Measurements from ENCODE around the gene JSRP1.

Gene JSRP1

DNA sequence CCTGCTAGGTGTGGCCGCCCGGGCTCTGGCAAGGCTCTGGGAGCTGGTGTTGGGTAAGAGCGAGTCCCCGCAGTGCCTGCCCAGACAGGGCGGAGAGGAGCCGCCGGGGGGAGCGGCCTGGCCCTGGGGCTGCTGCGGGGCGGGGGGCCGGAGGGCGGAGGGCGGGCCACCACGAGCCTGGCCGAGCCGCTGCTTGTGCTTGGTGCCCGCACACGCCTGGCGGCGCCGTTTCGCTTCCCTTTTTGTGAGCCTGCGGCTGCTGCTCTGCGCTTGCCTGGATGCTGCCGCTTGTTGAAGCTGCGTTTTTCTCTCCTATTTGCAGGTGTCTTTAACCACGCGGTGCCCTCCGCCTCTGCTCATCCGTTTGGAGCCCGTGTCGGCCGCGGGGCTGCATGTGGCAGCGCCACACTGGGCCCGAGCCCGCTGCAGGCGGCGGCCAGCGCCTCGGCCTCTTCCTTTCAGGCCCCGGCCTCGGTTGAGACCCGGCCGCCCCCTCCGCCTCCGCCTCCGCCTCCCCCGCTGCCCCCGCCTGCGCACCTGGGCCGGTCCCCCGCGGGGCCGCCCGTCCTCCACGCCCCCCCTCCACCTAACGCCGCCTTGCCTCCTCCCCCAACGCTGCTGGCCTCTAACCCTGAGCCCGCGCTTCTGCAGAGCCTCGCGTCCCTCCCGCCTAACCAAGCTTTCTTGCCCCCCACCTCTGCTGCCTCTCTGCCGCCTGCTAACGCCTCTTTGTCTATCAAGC is 28.6 kb downstream of the JSRP1 start:
- TF ChIP-seq CTCF (IDR thresholded peaks at IDR 0.05; ENCODE audit: control insufficient read depth, insufficient read depth, low read depth, low read length, missing control alignments) = no peak
- DNase-seq (ENCODE audit: low read depth) = no peak
- H3K4me3 ChIP-seq (ENCODE audit: control insufficient read depth, low read depth, low read length) = no peak overlapping the region

DNA sequence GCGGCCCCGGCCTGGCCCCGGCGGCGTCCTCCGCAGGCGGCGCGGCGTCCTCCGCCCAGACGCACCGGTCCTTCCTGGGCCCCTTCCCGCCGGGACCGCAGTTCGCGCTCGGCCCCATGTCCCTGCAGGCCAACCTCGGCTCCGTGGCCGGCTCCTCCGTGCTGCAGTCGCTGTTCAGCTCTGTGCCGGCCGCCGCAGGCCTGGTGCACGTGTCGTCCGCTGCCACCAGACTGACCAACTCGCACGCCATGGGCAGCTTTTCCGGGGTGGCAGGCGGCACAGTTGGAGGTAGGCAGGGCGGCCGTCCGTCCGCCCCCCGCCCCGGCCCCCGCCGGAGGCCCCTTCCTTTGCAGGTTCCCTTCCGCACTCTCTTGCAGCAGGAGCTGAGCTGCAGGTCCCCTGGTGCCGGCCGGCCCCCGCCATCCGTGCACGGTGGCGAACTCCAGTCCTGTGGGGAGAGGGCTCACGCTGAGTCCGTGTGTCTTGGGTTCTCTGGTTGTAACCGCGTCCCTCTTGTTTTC is 29.3 kb downstream of the JSRP1 start:
- H3K4me3 ChIP-seq (ENCODE audit: control insufficient read depth, low read depth, low read length) = no peak overlapping the region
- no peak for TF ChIP-seq CTCF (IDR thresholded peaks at IDR 0.05; ENCODE audit: control insufficient read depth, insufficient read depth, low read depth, low read length, missing control alignments)
- no peak for DNase-seq (ENCODE audit: low read depth)

- no peak for TF ChIP-seq CTCF (IDR thresholded peaks at IDR 0.05; ENCODE audit: control insufficient read depth, insufficient read depth, low read depth, low read length, missing control alignments)
- H3K4me3 ChIP-seq (ENCODE audit: control insufficient read depth, low read depth, low read length) = no peak overlapping the region
- no peak for DNase-seq (ENCODE audit: low read depth)
Measured at GRCh38 chr19:2226051-2226839, 30.0 kb downstream of the JSRP1 start.

- H3K4me3 ChIP-seq (ENCODE audit: control insufficient read depth, low read depth, low read length) = no peak overlapping the region
- no peak for TF ChIP-seq CTCF (IDR thresholded peaks at IDR 0.05; ENCODE audit: control insufficient read depth, insufficient read depth, low read depth, low read length, missing control alignments)
- no peak for DNase-seq (ENCODE audit: low read depth)
Measured at GRCh38 chr19:2225415-2226050, 30.7 kb downstream of the JSRP1 start.

GRCh38 chr19:2224754-2225349 is 31.4 kb downstream of the JSRP1 start:
- no peak for TF ChIP-seq CTCF (IDR thresholded peaks at IDR 0.05; ENCODE audit: control insufficient read depth, insufficient read depth, low read depth, low read length, missing control alignments)
- H3K4me3 ChIP-seq (ENCODE audit: control insufficient read depth, low read depth, low read length) = no peak overlapping the region
- DNase-seq (ENCODE audit: low read depth) = no peak

DNA sequence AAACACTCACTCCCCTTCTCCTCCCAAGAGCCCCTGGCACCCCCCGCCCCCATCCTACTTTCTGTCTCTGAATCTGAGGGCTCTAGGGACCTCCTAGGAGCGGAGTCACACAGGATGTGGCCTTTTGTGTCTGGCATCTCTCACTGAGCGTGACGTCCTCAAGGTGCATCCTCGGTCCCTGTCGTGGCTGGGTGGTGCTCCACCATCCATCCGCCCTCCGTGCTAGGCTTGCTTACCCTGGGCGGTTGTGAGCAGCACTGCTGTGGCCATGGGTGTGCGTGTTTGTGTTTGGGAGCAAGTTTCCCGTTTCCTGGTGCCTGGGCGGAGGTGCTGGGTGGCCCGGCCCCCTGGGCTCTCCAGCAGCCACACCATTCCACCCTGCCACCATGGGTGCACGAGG is 32.3 kb downstream of the JSRP1 start:
- TF ChIP-seq CTCF (IDR thresholded peaks at IDR 0.05; ENCODE audit: control insufficient read depth, insufficient read depth, low read depth, low read length, missing control alignments) = no peak
- DNase-seq (ENCODE audit: low read depth) = no peak
- no peak overlapping the region for H3K4me3 ChIP-seq (ENCODE audit: control insufficient read depth, low read depth, low read length)

All from AG09309 (cell line).